ENCODE results near the gene CELF4. TPM values are rescaled to one million over a fixed set of nuclear protein-coding genes. Genes with fewer than 3 reads are reported as not detected.

CELF4 gene
- total RNA-seq, 2 donors from 2014 or later = not detected

DNA sequence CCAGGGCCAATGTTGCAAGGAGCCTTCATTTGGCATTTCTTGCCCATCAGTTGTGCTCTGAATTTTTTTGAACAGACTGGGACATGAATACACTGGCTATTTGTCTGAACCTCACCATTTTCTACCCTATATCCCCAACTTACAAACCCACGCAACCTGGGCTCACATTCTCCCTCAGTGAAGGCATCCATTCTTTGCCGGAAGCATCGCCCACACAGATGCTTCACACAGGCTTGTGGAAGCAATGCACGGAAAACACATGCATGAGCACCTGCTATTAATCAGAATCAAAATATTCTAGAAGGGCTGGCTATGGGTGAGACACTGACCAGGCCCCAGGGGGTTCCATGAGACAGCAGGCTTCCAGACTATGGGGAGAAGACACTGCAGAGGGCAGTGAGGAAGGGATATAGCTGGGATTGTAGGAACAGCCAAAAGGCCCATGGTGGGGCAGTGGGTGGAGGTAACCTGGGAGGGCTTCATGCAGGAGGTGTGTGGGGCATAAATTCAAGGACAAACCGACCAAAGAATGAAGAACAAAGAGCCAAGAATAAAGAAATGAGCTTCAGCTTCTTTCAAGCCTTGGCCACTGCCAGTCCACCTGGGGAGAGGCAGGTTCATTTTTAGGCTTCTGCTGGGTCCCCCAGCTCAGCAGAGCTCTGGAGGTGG, 261.5 kb downstream of the CELF4 start:
- Mint-ChIP-seq H3K4me3 (no peak overlapping the region), H3K4me1 (peaks cover 8% of the 10 kb centered on the region), H3K27me3 (peaks cover 23% of the 10 kb centered on the region), H3K27ac (no peak overlapping the region), H3K36me3 (ENCODE audit: low read depth) (no peaks in the 10 kb centered on the region)
- H3K9me3 ChIP-seq (ENCODE audit: control insufficient read depth, low read length, poor library complexity, severe bottlenecking) = no peaks in the 10 kb centered on the region
- no peak for ATAC-seq
- DNase-seq = no peak

DNA sequence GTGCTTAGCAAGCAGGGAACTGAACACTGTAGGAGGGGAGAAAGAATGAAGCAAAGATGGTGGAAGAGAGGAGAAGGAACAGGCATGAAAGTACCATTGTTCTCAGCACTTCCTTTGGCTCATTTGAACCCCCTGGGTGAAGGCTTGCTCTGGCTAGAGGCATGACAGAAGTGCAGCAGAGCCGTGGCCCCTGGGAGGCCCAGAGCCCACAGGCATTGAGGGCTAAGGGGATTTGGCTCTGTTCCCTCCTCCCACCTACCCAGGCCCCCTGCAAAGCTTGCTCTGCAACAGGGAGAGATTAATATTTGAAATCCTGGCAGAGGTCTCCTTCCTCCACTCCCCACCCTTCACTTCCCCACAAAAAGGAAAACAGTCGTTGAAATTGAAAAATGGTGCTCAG, 262.6 kb downstream of the CELF4 start:
- H3K36me3 Mint-ChIP-seq (ENCODE audit: low read depth) = no peaks in the 10 kb centered on the region
- no peak overlapping the region for H3K4me3 Mint-ChIP-seq
- ATAC-seq (no peak), DNase-seq (no peak)
- H3K4me1 Mint-ChIP-seq = peaks cover 11% of the 10 kb centered on the region
- H3K27ac Mint-ChIP-seq = no peak overlapping the region
- H3K9me3 ChIP-seq (ENCODE audit: control insufficient read depth, low read length, poor library complexity, severe bottlenecking) = no peaks in the 10 kb centered on the region
- peaks cover 23% of the 10 kb centered on the region for H3K27me3 Mint-ChIP-seq

DNA sequence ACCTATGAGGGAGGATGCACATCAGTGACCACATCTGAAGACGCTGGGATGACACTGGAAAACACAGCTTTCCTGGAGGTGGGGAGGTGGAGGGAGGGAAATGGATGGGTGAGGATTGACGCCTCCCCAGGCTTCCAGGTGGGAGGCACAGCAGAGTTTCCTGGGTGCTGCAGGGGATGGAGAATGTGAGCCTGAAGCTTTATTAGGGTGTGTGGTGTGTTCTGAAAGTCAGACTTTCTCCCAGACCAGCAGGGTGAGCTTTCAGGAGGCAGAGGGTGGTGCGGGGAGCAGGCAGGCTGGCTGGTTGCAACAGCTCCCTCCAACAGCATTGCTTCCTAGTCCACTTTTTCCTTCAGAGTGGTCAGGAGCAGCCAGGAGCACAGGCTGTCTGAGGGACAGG, 263.1 kb downstream of the CELF4 start:
- no peak for ATAC-seq
- no peak for DNase-seq
- peaks cover 26% of the 10 kb centered on the region for H3K27me3 Mint-ChIP-seq

DNA sequence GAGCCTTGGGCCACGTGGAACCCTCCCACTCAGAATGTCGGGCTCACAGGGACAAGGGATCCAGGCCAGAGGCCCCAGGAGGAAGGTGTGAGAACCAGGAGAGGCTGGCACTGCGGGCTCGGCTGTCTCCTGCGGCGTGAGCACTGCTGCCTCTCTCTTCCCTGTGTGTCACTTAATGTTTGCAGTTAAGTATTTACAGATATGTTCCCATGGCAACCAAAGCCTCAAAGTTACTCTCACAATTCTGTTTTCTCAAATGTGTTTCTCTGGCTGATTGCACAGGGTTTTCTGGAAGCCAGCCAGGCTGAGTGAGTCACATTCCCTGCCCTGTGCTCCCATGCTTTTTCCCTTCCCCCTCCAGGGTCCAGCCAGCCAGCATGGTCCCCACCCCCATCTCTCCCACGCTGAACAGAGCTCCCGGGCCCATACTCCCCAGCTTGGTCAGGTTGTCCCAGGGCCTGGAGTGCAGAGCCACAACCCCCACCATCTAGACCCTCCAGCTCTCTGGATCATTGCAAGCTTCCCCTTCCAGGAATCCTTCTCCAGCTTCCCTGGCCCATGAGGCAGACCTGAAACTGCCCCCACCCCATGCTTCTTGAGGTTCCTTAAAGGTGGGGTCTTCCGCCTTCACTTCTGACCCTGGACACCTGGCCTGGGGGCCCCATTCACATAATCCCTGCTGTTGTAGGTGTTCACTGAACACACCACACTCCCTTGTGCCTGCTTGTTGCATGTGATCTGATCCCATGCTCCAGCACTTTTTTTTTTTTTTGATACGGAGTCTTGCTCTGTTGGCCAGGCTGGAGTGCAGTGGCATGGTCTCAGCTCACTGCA, 265.9 kb downstream of the CELF4 start:
- Mint-ChIP-seq H3K27ac (no peak overlapping the region), H3K4me1 (peaks cover 11% of the 10 kb centered on the region), H3K27me3 (peaks cover 33% of the 10 kb centered on the region), H3K36me3 (ENCODE audit: low read depth) (no peaks in the 10 kb centered on the region), H3K4me3 (no peak overlapping the region)
- ATAC-seq (peak; percentile 18), DNase-seq (no peak)
- H3K9me3 ChIP-seq (ENCODE audit: control insufficient read depth, low read length, poor library complexity, severe bottlenecking) = no peaks in the 10 kb centered on the region

More for the DNA sequence above, 263.1 kb downstream of the CELF4 start:
- H3K4me3 Mint-ChIP-seq = no peak overlapping the region
- peaks cover 11% of the 10 kb centered on the region for H3K4me1 Mint-ChIP-seq
- no peak overlapping the region for H3K27ac Mint-ChIP-seq
- H3K9me3 ChIP-seq (ENCODE audit: control insufficient read depth, low read length, poor library complexity, severe bottlenecking) = no peaks in the 10 kb centered on the region
- no peaks in the 10 kb centered on the region for H3K36me3 Mint-ChIP-seq (ENCODE audit: low read depth)

DNA sequence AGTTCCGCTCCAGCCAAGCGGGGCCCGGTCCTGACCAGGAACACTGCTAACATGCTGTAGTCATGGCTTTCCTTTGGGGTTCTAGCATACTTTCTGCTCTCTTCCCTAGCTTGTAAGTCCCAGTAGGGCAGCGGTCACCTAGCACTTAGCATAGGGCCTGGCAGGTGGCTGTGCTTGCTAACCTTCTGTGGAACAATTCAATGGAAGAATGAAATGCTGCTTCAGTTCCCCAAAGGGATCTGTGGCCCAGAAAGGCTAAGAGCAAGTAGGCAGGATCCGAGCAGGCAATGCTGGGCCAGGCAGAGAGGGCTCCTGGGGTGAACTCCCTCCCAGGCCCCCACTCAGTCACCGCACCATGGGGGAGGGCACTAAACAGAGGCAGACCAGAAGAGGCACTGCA, 266.8 kb downstream of the CELF4 start:
- Mint-ChIP-seq H3K27ac (no peak overlapping the region), H3K4me1 (peaks cover 11% of the 10 kb centered on the region), H3K36me3 (ENCODE audit: low read depth) (no peaks in the 10 kb centered on the region), H3K27me3 (peaks cover 40% of the 10 kb centered on the region), H3K4me3 (no peak overlapping the region)
- no peaks in the 10 kb centered on the region for H3K9me3 ChIP-seq (ENCODE audit: control insufficient read depth, low read length, poor library complexity, severe bottlenecking)
- ATAC-seq (no peak), DNase-seq (no peak)

DNA sequence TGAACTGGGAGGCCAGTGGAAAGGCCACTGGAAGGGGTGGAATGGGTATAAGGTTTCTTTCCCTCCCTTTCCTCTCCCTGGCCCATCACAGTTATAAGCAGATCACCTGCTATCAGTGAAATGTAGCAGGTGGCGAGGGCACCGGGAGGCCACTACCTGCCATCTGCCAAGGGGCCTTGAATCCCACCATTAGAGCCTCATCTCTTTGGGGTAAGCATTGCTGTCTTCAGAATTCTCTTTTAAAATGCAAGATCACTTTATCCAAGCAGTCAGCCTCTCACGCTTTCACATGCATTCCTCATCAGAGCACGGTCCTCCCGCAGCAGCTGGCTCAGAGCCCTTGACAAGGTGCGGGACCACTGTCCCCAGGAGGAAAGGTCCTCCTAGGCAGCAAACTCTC, 268.5 kb downstream of the CELF4 start:
- Mint-ChIP-seq H3K27me3 (peaks cover 40% of the 10 kb centered on the region), H3K4me1 (peaks cover 11% of the 10 kb centered on the region), H3K27ac (no peak overlapping the region), H3K4me3 (no peak overlapping the region), H3K36me3 (ENCODE audit: low read depth) (no peaks in the 10 kb centered on the region)
- H3K9me3 ChIP-seq (ENCODE audit: control insufficient read depth, low read length, poor library complexity, severe bottlenecking) = no peaks in the 10 kb centered on the region
- DNase-seq (no peak), ATAC-seq (no peak)

DNA sequence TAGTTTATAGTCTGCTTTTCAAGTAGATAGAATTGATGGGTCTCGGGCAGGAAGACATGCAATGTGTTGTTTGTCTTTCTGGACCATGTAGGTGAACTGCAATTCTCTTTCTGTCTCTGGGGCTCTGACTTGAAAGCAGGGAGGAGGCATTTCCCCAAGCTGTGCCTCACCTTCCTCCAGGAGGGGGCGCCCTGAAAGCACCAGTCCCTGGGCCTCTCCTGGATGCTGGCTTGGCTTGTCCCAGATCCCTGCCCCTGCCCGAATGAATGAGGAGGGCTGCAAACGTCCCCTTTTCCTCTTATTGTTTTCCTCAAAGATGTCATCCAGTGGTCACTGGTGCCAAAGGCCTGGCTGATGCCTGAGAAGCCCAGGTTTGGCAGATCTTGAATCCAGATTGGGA, 270.6 kb downstream of the CELF4 start:
- Mint-ChIP-seq H3K27ac (no peak overlapping the region), H3K4me3 (no peak overlapping the region), H3K27me3 (peaks cover 21% of the 10 kb centered on the region), H3K36me3 (ENCODE audit: low read depth) (no peaks in the 10 kb centered on the region), H3K4me1 (peaks cover 11% of the 10 kb centered on the region)
- ATAC-seq = no peak
- H3K9me3 ChIP-seq (ENCODE audit: control insufficient read depth, low read length, poor library complexity, severe bottlenecking) = no peaks in the 10 kb centered on the region
- DNase-seq = no peak

DNA sequence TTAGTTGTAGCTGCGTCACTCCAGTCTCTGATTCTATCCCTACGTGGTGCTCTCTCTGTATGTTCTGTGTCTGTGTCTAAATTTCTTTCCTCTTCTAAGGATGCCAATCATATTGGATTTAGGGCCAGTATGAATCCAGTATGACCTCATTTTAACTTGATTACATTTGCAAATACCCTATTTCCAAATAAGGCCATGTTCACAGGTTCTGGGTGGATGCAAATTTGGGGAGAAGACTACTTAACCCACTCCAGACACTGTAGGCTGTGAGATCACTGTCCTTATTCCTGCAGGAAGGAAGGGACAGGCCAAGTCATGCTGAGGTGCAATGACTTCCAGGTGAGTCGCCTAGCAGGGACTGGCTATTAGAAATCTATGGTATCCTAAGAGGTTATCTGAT, 272.2 kb downstream of the CELF4 start:
- H3K9me3 ChIP-seq (ENCODE audit: control insufficient read depth, low read length, poor library complexity, severe bottlenecking) = no peaks in the 10 kb centered on the region
- H3K36me3 Mint-ChIP-seq (ENCODE audit: low read depth) = no peaks in the 10 kb centered on the region
- DNase-seq = no peak
- H3K4me3 Mint-ChIP-seq = no peak overlapping the region
- H3K27me3 Mint-ChIP-seq = peaks cover 24% of the 10 kb centered on the region
- ATAC-seq = no peak
- H3K27ac Mint-ChIP-seq = no peak overlapping the region
- H3K4me1 Mint-ChIP-seq = no peaks in the 10 kb centered on the region

DNA sequence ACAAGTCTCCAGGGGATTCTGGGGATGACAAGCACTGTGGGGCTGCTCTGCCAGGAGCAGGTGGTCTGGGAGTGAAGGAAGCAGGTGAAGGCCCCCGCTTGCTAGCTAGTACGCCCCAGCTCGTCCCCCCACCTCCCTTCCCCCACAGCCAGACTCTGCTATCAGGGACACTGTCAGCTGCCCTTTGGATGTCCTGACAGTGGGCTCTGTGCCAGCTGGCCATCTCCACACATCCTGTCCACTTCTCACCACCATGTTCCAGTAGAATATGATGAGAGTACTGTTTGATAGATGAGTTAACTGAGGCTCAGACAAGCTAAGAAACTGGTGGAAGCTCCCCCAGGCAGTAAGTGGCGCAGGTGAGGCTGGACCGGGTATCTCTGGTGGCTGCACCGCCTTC, 276.2 kb downstream of the CELF4 start:
- Mint-ChIP-seq H3K4me1 (no peaks in the 10 kb centered on the region), H3K27me3 (peaks cover 11% of the 10 kb centered on the region), H3K36me3 (ENCODE audit: low read depth) (no peaks in the 10 kb centered on the region), H3K27ac (no peak overlapping the region), H3K4me3 (no peak overlapping the region)
- DNase-seq = no peak
- no peaks in the 10 kb centered on the region for H3K9me3 ChIP-seq (ENCODE audit: control insufficient read depth, low read length, poor library complexity, severe bottlenecking)
- ATAC-seq = no peak

DNA sequence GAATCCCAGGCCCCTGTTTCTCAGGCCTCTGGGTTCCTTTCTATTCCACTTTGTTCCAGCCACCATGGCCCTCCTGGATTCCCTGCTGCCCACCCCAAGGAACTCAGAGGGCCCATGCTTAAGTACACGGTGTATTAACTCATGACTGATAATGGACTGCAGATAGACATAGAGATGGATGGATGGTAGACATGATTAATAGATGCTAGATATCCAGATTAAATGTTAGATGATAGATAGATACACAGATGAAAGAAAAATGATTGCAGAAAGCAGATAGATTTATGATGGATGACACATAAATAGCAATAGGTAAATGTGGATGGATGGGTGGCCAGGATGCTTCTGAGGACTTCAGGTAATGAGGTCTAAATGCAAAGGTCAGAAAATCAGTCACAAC, 278.0 kb downstream of the CELF4 start:
- H3K4me3 Mint-ChIP-seq = no peak overlapping the region

DNA sequence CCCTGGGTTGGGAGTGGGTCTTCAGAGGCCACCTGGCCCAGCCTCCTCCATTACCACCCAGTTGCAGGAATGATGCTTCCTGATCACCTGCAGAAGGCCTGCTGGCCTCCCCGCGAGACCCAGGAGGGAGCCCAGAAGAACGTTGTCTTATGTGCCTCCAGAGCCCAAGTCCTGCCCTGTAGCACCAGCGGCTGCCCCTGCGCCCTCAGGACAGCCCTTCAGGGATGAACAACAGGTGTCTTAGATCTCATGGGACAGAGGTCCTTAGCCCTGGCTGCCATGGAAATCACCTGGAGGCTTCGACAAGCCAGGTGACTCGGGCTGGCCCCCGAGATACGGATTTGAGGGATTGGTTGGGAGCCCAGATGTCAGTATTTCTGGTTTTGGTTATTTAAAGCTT, 278.8 kb downstream of the CELF4 start:
- H3K4me3 Mint-ChIP-seq = no peak overlapping the region
- no peaks in the 10 kb centered on the region for H3K9me3 ChIP-seq (ENCODE audit: control insufficient read depth, low read length, poor library complexity, severe bottlenecking)
- H3K36me3 Mint-ChIP-seq (ENCODE audit: low read depth) = no peaks in the 10 kb centered on the region
- peaks cover 7% of the 10 kb centered on the region for H3K27me3 Mint-ChIP-seq
- no peaks in the 10 kb centered on the region for H3K4me1 Mint-ChIP-seq
- DNase-seq = no peak
- H3K27ac Mint-ChIP-seq = no peak overlapping the region
- ATAC-seq = no peak

More for the DNA sequence above, 278.0 kb downstream of the CELF4 start:
- H3K27ac Mint-ChIP-seq = no peak overlapping the region
- no peaks in the 10 kb centered on the region for H3K36me3 Mint-ChIP-seq (ENCODE audit: low read depth)
- H3K9me3 ChIP-seq (ENCODE audit: control insufficient read depth, low read length, poor library complexity, severe bottlenecking) = no peaks in the 10 kb centered on the region
- H3K27me3 Mint-ChIP-seq = peaks cover 7% of the 10 kb centered on the region
- DNase-seq (no peak), ATAC-seq (no peak)
- H3K4me1 Mint-ChIP-seq = no peaks in the 10 kb centered on the region

DNA sequence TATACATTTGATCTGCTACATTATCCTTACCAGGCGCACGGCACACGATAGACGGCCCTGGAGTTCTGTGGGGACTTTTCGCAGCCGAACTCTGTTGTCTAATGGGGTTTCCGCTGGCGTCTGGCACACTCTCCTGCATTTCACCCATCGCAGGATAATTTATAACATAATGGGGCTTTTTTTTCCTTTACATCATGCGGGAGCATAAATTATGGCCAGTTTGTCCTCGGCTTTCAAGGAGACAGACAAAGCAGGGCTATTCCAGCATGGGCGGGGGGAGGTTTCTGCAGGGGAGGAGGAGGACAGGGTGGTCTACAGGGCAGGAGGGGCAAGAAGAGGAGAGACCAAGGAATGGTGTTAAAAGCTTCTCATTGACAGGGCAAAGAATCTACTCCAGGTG, 279.8 kb downstream of the CELF4 start:
- no peaks in the 10 kb centered on the region for H3K9me3 ChIP-seq (ENCODE audit: control insufficient read depth, low read length, poor library complexity, severe bottlenecking)
- Mint-ChIP-seq H3K27me3 (peaks cover 7% of the 10 kb centered on the region), H3K4me3 (no peak overlapping the region), H3K27ac (no peak overlapping the region), H3K4me1 (no peaks in the 10 kb centered on the region), H3K36me3 (ENCODE audit: low read depth) (no peaks in the 10 kb centered on the region)
- no peak for ATAC-seq
- DNase-seq = no peak

DNA sequence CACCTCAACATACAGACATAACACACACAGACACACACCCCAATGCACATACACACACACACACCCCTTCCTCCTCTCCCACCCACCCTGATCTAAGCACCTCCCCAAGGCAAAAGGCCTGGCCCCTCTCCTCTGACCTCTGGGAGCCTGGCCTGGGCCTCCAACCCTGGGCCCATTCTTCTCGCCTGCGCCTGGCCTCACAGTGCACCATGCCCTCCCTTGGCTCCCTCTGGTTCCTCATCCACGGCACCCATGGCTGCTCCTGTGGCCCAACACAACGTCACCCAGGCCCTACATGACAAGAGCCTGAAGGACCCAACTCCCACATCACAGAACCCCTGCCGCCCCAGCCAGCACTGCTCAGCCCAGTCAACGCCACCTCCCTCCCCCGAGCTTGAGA, 281.3 kb downstream of the CELF4 start:
- H3K9me3 ChIP-seq (ENCODE audit: control insufficient read depth, low read length, poor library complexity, severe bottlenecking) = no peaks in the 10 kb centered on the region
- H3K4me1 Mint-ChIP-seq = no peaks in the 10 kb centered on the region
- no peaks in the 10 kb centered on the region for H3K36me3 Mint-ChIP-seq (ENCODE audit: low read depth)
- DNase-seq (no peak), ATAC-seq (no peak)
- no peak overlapping the region for H3K27ac Mint-ChIP-seq
- no peak overlapping the region for H3K4me3 Mint-ChIP-seq
- peaks cover 6% of the 10 kb centered on the region for H3K27me3 Mint-ChIP-seq

Measured in T-helper 17 cell (primary cell).